ENCODE data around the gene CDK16. TPM values are rescaled to one million over a fixed set of nuclear protein-coding genes. Genes with fewer than 3 reads are reported as not detected.

CDK16 gene
- total and polyA plus RNA-seq, 2 of the 13 experiments (the other 11 are each of a cell fraction or from before 2014, with no cell fraction given): 64.5 to 225 TPM

GRCh38 chrX:47189906-47190305, 28.6 kb upstream of the CDK16 start:
- intact Hi-C loops (cut with micrococcal nuclease; ENCODE audit: unreplicated experiment) (no loop called here), in situ Hi-C loops (cut with HindIII; ENCODE audit: extremely low pct_ligation_motif_present, low pct_unique_long_range_greater_than_20kb) (loop anchor here (5.0 kb wide), 2 partner anchors 197 to 332 kb away; no protein-coding TSS in a partner anchor)
- H3K36me3 ChIP-seq (replicated peaks in 1 of 2; ENCODE audit: control insufficient read depth in 1 of 2, insufficient read depth in 2 of 2, low read length in 2 of 2): peaks cover 0 to 2% of the 10 kb centered on the region in 2 experiments; a peak in 2 of 5 replicates
- no peak for ATAC-seq
- no peak overlapping the region for H3K27ac ChIP-seq (ENCODE audit: extremely low read length, insufficient read depth, low read length)
- no peak overlapping the region for H3K4me2 ChIP-seq (ENCODE audit: low read depth, low read length)
- FAIRE-seq: no peak
- no TSS peak for BruUV-seq (replicated peaks)
- H3K9me3 ChIP-seq (ENCODE audit: low read length): no peaks in the 10 kb centered on the region
- H3K4me3 ChIP-seq (replicated peaks in 1 of 3; ENCODE audit: insufficient read depth in 1 of 3, low read depth in 2 of 3, low read length in 3 of 3): no peak overlapping the region
- ChIA-PET POLR2A (interaction anchor here (1.6 to 2.8 kb wide), 4 partner anchors 28 to 60 kb away, joined by 5 to 17 read pairs (median 11); partner anchors contain the start of genes NDUFB11, RBM10 and USP11), CTCF (ENCODE audit: low intra/inter-chr PET ratio, low total read pairs) (no interaction called here)
- no peaks in the 10 kb centered on the region for H4K20me1 ChIP-seq (ENCODE audit: insufficient read depth, low read length)
- 95% methylated on average over 13 of the region's 19 CpGs for WGBS (ENCODE audit: low lambda C conversion rate)
- H3K79me2 ChIP-seq (ENCODE audit: insufficient read depth, low read length): peaks cover 11% of the 10 kb centered on the region
- no peaks in the 10 kb centered on the region; a peak in 1 of 5 replicates for H3K27me3 ChIP-seq (ENCODE audit: control insufficient read depth in 1 of 2, insufficient read depth in 2 of 2, low read length in 2 of 2)
- no peak overlapping the region for H2AFZ ChIP-seq (ENCODE audit: low read length)
- peaks cover 19% of the 10 kb centered on the region for H3K4me1 ChIP-seq (ENCODE audit: insufficient read depth, low read length)
- DNase-seq (ENCODE audit: low spot score): no peak
- H3K9ac ChIP-seq (ENCODE audit: insufficient read depth, low read depth, low read length): no peak overlapping the region
- TF ChIP-seq ZNF180 (CRISPR knock-in tag; IDR thresholded peaks at IDR 0.05; ENCODE audit: borderline replicate concordance, low read depth) (no peak), TOPORS (CRISPR knock-in tag; IDR thresholded peaks at IDR 0.05) (no peak), TBX2 (CRISPR knock-in tag; IDR thresholded peaks at IDR 0.05; ENCODE audit: borderline replicate concordance) (no peak), ZBTB39 (CRISPR knock-in tag; IDR thresholded peaks at IDR 0.05) (no peak), AGO2 (optimal IDR thresholded peaks at IDR 0.05; ENCODE audit: low read depth, low read length) (no peak), GATAD1 (CRISPR knock-in tag; IDR thresholded peaks at IDR 0.05) (no peak), PCBP1 (IDR thresholded peaks at IDR 0.05; ENCODE audit: borderline replicate concordance, low read depth, low read length) (no peak), AFF4 (CRISPR knock-in tag; IDR thresholded peaks at IDR 0.05) (no peak), ZNF609 (CRISPR knock-in tag; IDR thresholded peaks at IDR 0.05; ENCODE audit: borderline replicate concordance) (no peak), ZNF572 (CRISPR knock-in tag; IDR thresholded peaks at IDR 0.05) (no peak), ZNF7 (CRISPR knock-in tag; IDR thresholded peaks at IDR 0.05) (no peak), SNAI1 (CRISPR knock-in tag; IDR thresholded peaks at IDR 0.05; ENCODE audit: borderline replicate concordance) (no peak)

Data from HepG2 (cell line).